PC-3 (cell line): ENCODE data around the gene GIGYF2.

Experiments
- CTCF ChIP-seq: fragments of 300-600 bp; sonication (generic); conservative IDR thresholded peaks from 2 replicates; pipeline ENCODE4 v1.5.1; 2017; ENCODE audit warnings: antibody characterized with exemption, low read depth, mild to moderate bottlenecking, low read length
- EZH2 ChIP-seq: fragments of 300-600 bp; sonication (generic); IDR thresholded peaks from one replicate; pipeline ENCODE4 v1.6.1; 2017; ENCODE audit warnings: antibody characterized with exemption, mild to moderate bottlenecking, low read length; ENCODE audit not compliant: unreplicated experiment
- EZH2phosphoT487 ChIP-seq: fragments of 300-600 bp; sonication (generic); IDR thresholded peaks from 2 replicates; pipeline ENCODE4 v1.6.1; 2018; ENCODE audit warnings: mild to moderate bottlenecking, antibody characterized with exemption, low read length, borderline replicate concordance

- TF ChIP-seq EZH2, result no peak
- TF ChIP-seq CTCF, result no peak
- no peak for TF ChIP-seq EZH2phosphoT487
Observed at GRCh38 chr2:232791518-232791917, 94.4 kb downstream of the GIGYF2 start.
